M059J (cell line): ENCODE measurements around the gene NCAN. TPM values are rescaled to one million over a fixed set of nuclear protein-coding genes. Genes with fewer than 3 reads are reported as not detected.

ENCODE experiments used
- DNase-seq: peaks from one replicate; pipeline ENCODE4 v3.0.0-alpha.2; 2012; ENCODE audit warnings: low read depth
- total RNA-seq: library from RNA; depleted of rRNA; stranded (reverse); fragments of >200 nt; shearing (Covaris generic); gene quantifications from 2 replicates; pipeline ENCODE4 v1.2.3, GENCODE V29; 2014; rRNA removed

NCAN gene
- total RNA-seq, 1 experiment from 2014 or later = not detected

DNA sequence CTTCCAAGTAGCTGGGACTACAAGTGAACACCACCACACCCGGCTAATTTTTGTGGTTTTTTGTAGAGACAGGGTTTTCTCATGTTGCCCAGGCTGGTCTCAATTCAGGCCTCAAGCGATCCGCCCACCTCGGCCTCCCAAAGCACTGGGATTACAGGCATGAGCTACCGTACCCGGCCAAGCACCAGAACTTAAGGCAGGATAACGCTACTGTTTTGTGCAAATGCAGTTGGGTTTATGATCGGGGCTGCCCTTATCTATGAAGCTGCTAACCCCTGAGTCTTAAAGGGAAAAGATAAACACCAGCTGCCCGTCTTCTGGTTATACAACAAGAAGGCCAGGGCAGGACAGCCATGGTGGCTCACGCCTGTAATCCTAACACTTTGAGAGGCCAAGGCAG, 73.9 kb downstream of the NCAN start:
- DNase-seq = no peak

DNA sequence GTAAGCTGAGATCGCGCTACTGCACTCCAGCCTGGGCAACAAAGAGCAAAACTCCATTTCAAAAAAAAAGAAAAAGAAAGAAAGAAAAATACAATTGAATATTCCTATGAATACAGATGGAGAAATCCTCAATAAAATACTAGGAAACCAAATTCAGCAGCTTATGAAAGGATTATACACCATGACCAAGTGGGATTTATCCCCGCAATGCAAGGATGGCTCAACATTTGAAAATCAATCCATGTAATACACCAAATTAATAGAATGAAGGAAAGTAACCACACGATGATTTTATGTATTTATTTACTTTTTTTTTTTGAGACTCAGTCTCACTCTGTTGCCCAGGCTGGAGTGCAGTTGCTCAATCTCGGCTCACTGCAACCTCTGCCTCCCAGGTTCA, 80.8 kb downstream of the NCAN start:
- no peak for DNase-seq

DNA sequence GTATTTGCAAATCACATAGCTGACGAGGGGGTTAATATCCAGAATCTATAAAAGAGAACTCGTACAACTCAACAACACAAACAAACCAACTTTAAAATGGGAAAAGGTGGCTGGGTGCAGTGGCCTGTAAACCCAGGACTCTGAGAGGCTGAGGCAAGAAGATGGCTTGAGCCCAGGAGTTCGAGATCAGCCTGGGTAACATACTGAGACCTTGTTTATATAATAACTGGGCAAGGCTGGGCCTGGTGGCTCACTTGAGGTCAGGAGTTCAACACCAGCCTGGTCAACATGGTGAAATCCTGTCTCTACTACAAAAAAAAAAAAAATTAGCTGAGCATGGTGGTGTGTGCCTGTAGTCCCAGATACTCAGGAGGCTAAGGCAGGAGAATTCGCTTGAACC, 83.2 kb downstream of the NCAN start:
- no peak for DNase-seq

DNA sequence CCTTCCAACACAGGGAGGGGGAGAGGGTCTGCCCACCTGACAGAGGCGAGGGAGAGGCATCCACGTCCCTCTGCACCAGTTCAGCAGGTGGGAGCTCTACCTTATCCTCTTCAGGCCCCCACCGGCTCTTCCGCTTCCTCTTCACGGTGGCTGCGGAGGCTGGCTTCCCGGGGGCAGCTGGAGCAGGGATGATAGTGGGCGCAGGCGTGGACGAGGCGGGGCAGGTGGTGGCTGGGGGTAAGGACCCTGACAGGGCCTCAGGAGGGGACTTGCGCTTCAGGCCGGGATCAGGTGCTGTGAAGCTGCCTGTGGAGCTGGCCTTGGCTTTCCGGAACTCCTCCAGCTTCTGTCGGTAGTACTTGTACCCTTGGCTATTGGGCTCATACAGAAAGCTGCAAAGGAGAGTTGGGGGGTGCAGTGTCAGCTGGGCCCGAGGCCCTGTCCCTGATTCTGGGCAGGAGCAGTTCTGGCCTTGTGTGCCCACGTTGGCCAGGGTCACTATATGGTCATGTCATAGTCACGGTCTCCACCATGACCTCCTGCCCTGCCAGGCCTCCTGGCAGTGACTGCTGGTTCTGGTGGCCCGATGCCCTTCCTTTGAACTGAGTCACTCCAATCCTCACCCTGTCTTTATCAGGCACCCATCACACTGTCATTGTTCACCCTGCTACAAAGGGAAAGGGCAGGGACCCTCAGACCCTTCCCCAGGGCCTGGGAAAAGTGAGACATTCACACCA, 85.4 kb downstream of the NCAN start:
- no peak for DNase-seq

GRCh38 chr19:19297759-19298158, 86.0 kb downstream of the NCAN start:
- no peak for DNase-seq

GRCh38 chr19:19300613-19301012, 88.9 kb downstream of the NCAN start:
- DNase-seq = no peak

Other genes starting within 250 kb of the NCAN start
- 31.8 and 49.0 TPM in 2 replicates for gene SUGP2, start 178.4 kb upstream of the NCAN start, total RNA-seq
- 38.2 and 40.3 TPM in 2 replicates for gene ARMC6, start 178.4 kb upstream of the NCAN start, total RNA-seq
- 8.4 and 10.3 TPM in 2 replicates for gene SLC25A42, start 148.0 kb upstream of the NCAN start, total RNA-seq
- 27.4 and 33.0 TPM in 2 replicates for gene TMEM161A, start 73.5 kb upstream of the NCAN start, total RNA-seq
- gene MEF2B, start 41.7 kb upstream of the NCAN start, total RNA-seq = 0.25 and 0.94 TPM in 2 replicates
- 10.3 and 17.0 TPM in 2 replicates for gene BORCS8, start 19.8 kb upstream of the NCAN start, total RNA-seq
- gene RFXANK, start 19.7 kb upstream of the NCAN start, total RNA-seq = 110 and 115 TPM in 2 replicates
- gene NR2C2AP, start 8.5 kb upstream of the NCAN start, total RNA-seq = 22.6 and 29.4 TPM in 2 replicates
- not detected in 2 replicates for gene TM6SF2, start 61.3 kb downstream of the NCAN start, total RNA-seq
- gene SUGP1, start 108.6 kb downstream of the NCAN start, total RNA-seq = 22.3 and 23.4 TPM in 2 replicates
- 30.2 and 31.1 TPM in 2 replicates for gene MAU2, start 108.9 kb downstream of the NCAN start, total RNA-seq
- 18.3 and 48.7 TPM in 2 replicates for gene GATAD2A, start 193.7 kb downstream of the NCAN start, total RNA-seq